ENCODE results near the gene ARHGEF18.

The ARHGEF18 gene

DNA sequence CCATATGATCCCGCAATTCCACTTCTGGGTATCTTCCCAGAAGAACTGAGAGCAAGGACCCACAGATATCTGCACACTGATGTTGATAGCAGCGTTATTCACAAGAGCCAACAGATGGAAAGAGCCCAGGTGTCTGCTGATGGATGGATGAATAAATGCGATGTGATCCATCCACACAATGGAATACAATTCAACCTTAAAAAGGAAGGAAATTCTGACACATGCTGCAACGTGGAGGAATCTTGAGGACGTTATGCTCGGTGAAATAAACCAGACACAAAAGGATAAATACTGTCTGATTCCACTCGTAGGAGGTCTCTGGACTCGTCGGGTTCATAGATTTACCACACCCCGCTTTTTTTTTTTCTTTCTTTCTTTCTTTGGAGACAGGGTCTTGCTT, 21.8 kb downstream of the ARHGEF18 start:
- H3K27me3 ChIP-seq, result no peaks in the 10 kb centered on the region
- peaks cover 3% of the 10 kb centered on the region for H3K9me3 ChIP-seq
- TF ChIP-seq, protein P1, sequence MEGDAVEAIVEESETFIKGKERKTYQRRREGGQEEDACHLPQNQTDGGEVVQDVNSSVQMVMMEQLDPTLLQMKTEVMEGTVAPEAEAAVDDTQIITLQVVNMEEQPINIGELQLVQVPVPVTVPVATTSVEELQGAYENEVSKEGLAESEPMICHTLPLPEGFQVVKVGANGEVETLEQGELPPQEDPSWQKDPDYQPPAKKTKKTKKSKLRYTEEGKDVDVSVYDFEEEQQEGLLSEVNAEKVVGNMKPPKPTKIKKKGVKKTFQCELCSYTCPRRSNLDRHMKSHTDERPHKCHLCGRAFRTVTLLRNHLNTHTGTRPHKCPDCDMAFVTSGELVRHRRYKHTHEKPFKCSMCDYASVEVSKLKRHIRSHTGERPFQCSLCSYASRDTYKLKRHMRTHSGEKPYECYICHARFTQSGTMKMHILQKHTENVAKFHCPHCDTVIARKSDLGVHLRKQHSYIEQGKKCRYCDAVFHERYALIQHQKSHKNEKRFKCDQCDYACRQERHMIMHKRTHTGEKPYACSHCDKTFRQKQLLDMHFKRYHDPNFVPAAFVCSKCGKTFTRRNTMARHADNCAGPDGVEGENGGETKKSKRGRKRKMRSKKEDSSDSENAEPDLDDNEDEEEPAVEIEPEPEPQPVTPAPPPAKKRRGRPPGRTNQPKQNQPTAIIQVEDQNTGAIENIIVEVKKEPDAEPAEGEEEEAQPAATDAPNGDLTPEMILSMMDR (IDR thresholded peaks at IDR 0.05), result no peak
- no peaks in the 10 kb centered on the region for H3K4me1 ChIP-seq (ENCODE audit: control insufficient read depth in 1 of 2, insufficient read depth in 1 of 2, low read depth in 1 of 2, low read length in 1 of 2)
- peaks cover 93% of the 10 kb centered on the region for H3K36me3 ChIP-seq
- H3K27ac ChIP-seq, result no peak overlapping the region
- no peak overlapping the region for H3K4me3 ChIP-seq (ENCODE audit: low read depth in 1 of 2, low read length in 1 of 2)

DNA sequence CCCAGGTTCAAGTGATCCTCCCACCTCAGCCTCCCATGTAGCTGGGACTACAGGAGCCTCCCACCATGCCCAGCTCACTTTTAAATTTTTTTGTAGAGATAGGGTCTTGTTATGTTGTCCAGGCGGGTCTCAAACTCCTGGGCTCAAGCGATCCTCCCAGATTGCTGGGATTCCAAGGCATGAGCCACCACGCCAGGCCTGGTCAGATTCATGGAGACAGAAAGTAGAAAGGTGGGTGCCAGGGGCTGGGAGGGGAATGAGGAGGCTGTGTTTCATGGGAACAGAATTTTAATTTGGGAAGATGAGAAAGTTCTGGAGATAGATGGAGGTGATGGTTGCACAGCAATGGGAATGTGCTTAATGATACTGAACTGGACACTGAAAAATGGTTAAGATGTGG, 22.3 kb downstream of the ARHGEF18 start:
- TF ChIP-seq, protein P1 (IDR thresholded peaks at IDR 0.05), result no peak
- no peaks in the 10 kb centered on the region for H3K4me1 ChIP-seq (ENCODE audit: control insufficient read depth in 1 of 2, insufficient read depth in 1 of 2, low read depth in 1 of 2, low read length in 1 of 2)
- no peak overlapping the region for H3K4me3 ChIP-seq (ENCODE audit: low read depth in 1 of 2, low read length in 1 of 2)
- peaks cover 93% of the 10 kb centered on the region for H3K36me3 ChIP-seq
- H3K27ac ChIP-seq, result no peak overlapping the region
- no peaks in the 10 kb centered on the region for H3K27me3 ChIP-seq
- H3K9me3 ChIP-seq, result peaks cover 3% of the 10 kb centered on the region

DNA sequence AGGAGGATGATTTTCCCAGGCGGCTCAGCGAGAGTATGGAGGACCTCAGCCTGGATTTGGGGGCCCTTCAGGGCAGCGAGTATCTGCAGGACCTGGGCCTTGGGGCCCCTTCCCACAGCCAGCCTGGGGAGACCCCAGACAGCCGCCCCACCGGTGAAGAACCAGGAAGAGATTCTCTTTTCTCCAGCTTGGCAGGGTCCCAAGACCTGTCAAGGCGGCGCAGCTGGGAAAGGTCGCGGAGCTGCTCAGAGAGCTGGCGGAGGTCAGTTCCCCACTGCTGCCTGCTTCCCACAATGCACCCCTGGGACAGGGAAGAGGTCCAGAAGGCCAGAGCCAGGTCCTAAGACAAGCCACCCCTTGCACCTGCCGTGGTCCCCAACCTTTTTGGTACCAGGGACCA, 24.1 kb downstream of the ARHGEF18 start:
- H3K27ac ChIP-seq, result no peak overlapping the region
- TF ChIP-seq, protein P1 (IDR thresholded peaks at IDR 0.05), result no peak
- H3K4me1 ChIP-seq (ENCODE audit: control insufficient read depth in 1 of 2, insufficient read depth in 1 of 2, low read depth in 1 of 2, low read length in 1 of 2), result no peaks in the 10 kb centered on the region
- H3K36me3 ChIP-seq, result peaks cover 96% of the 10 kb centered on the region
- no peaks in the 10 kb centered on the region for H3K27me3 ChIP-seq
- no peak overlapping the region for H3K4me3 ChIP-seq (ENCODE audit: low read depth in 1 of 2, low read length in 1 of 2)
- peaks cover 3% of the 10 kb centered on the region for H3K9me3 ChIP-seq

DNA sequence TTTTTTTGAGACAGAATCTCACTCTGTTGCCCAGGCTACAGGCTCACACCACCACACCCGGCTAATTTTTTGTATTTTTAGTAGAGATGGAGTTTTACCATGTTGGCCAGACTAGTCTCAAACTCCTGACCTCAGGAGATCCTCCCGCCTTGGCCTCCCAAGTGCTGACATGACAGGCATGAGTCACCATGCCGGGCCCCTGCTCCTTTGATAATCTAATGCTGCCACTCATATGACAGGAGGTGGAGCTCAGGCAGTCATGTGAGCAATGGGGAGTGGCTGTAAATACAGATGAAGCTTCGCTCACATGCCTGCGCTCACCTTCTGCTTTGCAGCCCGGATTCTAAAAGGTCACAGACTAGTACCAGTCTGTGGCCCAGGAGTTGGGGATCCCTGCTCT, 25.1 kb downstream of the ARHGEF18 start:
- H3K9me3 ChIP-seq, result peaks cover 3% of the 10 kb centered on the region
- H3K27ac ChIP-seq, result no peak overlapping the region
- peaks cover 96% of the 10 kb centered on the region for H3K36me3 ChIP-seq
- no peaks in the 10 kb centered on the region for H3K4me1 ChIP-seq (ENCODE audit: control insufficient read depth in 1 of 2, insufficient read depth in 1 of 2, low read depth in 1 of 2, low read length in 1 of 2)
- no peak overlapping the region for H3K4me3 ChIP-seq (ENCODE audit: low read depth in 1 of 2, low read length in 1 of 2)
- H3K27me3 ChIP-seq, result no peaks in the 10 kb centered on the region
- TF ChIP-seq, protein P1 (IDR thresholded peaks at IDR 0.05), result no peak

DNA sequence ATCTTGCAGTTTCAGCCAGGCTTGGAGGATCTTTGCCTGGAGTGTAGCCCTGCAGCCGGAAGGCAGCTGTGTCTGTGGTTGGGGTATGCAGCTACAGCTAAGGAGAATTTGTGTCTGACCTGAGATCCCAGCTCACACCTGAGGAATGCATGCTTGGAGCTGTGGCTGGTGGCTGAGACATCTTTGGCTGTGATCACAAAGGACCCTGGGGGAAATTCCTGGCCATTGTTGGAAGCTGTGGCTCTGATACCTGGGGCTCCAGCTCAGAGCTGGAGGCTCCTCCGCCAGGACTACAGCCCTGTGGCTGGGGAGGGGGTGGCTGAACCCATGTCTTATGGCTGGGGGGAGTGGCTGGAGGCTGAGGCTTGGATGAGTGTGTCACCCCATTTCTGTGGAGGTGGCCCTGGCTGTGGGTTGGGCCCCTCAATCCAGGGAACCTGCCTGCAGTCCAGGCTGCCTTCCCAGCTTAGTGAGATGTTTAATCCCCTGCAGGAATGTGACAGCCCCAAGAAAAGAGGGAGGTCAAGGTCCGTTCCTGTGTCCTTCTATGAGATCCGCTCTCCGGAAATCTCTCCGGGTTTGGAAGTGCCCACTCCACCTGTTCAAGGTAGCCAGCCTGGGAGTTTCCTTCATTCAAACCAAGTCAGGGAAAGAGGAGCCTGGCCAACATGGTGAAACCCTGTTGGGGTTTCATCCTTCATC, 27.6 kb downstream of the ARHGEF18 start:
- Histone ChIP-seq H3K27ac (no peak overlapping the region), H3K4me1 (ENCODE audit: control insufficient read depth in 1 of 2, insufficient read depth in 1 of 2, low read depth in 1 of 2, low read length in 1 of 2) (no peaks in the 10 kb centered on the region), H3K36me3 (peaks cover 95% of the 10 kb centered on the region), H3K4me3 (ENCODE audit: low read depth in 1 of 2, low read length in 1 of 2) (no peak overlapping the region), H3K27me3 (no peaks in the 10 kb centered on the region), H3K9me3 (peaks cover 3% of the 10 kb centered on the region)
- TF ChIP-seq, protein P1 (IDR thresholded peaks at IDR 0.05), result no peak
